NCI-H187 (cell line): ENCODE data around the gene DSC2.
"Not testable (repeated sequence)": the region's sequence is repeated elsewhere in the genome, so short reads cannot be mapped to it uniquely, and the experiment has no call there.

Experiments used
- DNase-seq, 2 experiments: peaks; one replicate each; lab custom pipeline; 2025; lab: John Stamatoyannopoulos, UW

Gene DSC2

GRCh38 chr18:31102025-31102684, at the start of gene DSC2:
Gene DSC2, minus strand, starts transcription at chr18:31102421. Its CDS starts 450 bp downstream, at chr18:31101971.
- DNase-seq = no peak

- no peak for DNase-seq
Observed at GRCh38 chr18:31149351-31149750, 47.1 kb upstream of the DSC2 start.

GRCh38 chr18:31148600-31148999, 46.4 kb upstream of the DSC2 start:
- DNase-seq = no peak

- no peak for DNase-seq
Observed at GRCh38 chr18:31146809-31147208, 44.6 kb upstream of the DSC2 start.

GRCh38 chr18:31143025-31143424, 40.8 kb upstream of the DSC2 start:
- DNase-seq = no peak

- DNase-seq = no peak
Observed at GRCh38 chr18:31138709-31139108, 36.5 kb upstream of the DSC2 start.

- DNase-seq = no peak
Observed at GRCh38 chr18:31134988-31135529, 32.8 kb upstream of the DSC2 start.

- no peak for DNase-seq
Observed at GRCh38 chr18:31129398-31130115, 27.3 kb upstream of the DSC2 start.

GRCh38 chr18:31125878-31126277, 23.7 kb upstream of the DSC2 start:
- no peak for DNase-seq

- DNase-seq = not testable (repeated sequence)
Observed at GRCh38 chr18:31123125-31123524, 20.9 kb upstream of the DSC2 start.

GRCh38 chr18:31120594-31120993, 18.4 kb upstream of the DSC2 start:
- DNase-seq = no peak

- DNase-seq = no peak
Observed at GRCh38 chr18:31116853-31117595, 14.8 kb upstream of the DSC2 start.

- no peak for DNase-seq
Observed at GRCh38 chr18:31112804-31113203, 10.6 kb upstream of the DSC2 start.

GRCh38 chr18:31105733-31106132, 3.5 kb upstream of the DSC2 start:
- no peak for DNase-seq

- no peak for DNase-seq
Observed at GRCh38 chr18:31104444-31104843, 2.2 kb upstream of the DSC2 start.

- no peak for DNase-seq
Observed at GRCh38 chr18:31103423-31103822, 1.2 kb upstream of the DSC2 start.

GRCh38 chr18:31102941-31103340, 720 bp upstream of the DSC2 start:
- no peak for DNase-seq

GRCh38 chr18:31101183-31102024, 817 bp downstream of the DSC2 start:
- DNase-seq = no peak

- DNase-seq = no peak
Observed at GRCh38 chr18:31100436-31101182, 1.6 kb downstream of the DSC2 start.

- DNase-seq = no peak
Observed at GRCh38 chr18:31099450-31100230, 2.6 kb downstream of the DSC2 start.
